HG03135 (cell line): ENCODE data around the gene SLC13A5.
A peak's percentile ranks its signal among the peaks of the same experiment; 100 is the strongest.

Source experiments
- ATAC-seq: cut with Tn5 transposase; IDR thresholded peaks from one replicate; pipeline ENCODE4 v1.9.1; 2021; ENCODE audit warnings: mild to moderate bottlenecking, moderate library complexity; ENCODE audit not compliant: unreplicated experiment

The SLC13A5 gene

GRCh38 chr17:6639586-6640535 lies 73.3 kb downstream of the SLC13A5 start:
- ATAC-seq: peak; percentile 9

DNA sequence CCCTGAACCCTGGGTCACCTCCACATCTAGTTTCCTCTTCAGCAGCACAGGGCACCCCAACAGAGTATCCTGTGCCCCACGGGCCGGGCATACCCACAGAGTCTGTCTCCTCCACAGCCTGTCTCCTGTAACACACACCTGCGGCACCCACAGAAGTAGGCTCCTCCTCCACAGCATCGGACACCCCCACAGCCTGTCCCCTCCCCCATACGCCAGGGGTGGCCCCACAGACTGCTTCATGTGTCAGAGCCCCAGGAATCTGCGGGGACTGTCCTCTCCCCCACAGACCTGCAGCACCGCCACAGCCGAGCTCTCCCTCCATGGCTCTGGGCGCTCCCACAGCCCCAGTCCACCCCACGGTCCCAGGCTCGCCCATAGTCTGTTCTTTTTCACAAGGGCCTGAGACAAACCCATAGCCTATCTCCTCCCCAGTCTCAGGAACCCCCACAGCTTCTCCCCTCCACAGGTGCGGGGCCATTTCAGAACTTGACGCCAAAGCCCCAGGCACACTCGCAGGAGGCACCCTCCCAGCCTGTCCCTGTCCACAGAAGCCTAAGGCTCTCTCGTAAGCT lies 74.1 kb downstream of the SLC13A5 start:
- ATAC-seq: no peak

- ATAC-seq: no peak
Measured at GRCh38 chr17:6638046-6638908, 74.9 kb downstream of the SLC13A5 start.

DNA sequence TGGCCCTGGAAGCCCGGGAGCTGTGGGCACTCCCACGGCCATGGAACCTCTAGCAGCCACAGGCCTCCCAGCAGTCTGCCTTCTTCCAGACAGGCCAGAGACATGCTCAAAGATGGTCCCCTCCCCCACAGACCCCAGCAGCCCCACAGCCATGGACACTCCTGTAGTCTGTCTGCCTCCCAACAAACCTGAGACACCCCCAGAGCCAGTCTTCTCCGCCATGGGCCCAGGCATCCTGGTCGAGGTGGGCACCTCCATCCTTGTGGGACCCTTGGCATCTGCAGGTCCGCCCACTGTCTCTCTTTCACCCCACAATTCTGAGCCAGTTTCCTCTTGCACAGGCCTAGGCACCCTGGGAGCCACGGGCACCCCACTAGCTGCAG lies 75.7 kb downstream of the SLC13A5 start:
- no peak for ATAC-seq

DNA sequence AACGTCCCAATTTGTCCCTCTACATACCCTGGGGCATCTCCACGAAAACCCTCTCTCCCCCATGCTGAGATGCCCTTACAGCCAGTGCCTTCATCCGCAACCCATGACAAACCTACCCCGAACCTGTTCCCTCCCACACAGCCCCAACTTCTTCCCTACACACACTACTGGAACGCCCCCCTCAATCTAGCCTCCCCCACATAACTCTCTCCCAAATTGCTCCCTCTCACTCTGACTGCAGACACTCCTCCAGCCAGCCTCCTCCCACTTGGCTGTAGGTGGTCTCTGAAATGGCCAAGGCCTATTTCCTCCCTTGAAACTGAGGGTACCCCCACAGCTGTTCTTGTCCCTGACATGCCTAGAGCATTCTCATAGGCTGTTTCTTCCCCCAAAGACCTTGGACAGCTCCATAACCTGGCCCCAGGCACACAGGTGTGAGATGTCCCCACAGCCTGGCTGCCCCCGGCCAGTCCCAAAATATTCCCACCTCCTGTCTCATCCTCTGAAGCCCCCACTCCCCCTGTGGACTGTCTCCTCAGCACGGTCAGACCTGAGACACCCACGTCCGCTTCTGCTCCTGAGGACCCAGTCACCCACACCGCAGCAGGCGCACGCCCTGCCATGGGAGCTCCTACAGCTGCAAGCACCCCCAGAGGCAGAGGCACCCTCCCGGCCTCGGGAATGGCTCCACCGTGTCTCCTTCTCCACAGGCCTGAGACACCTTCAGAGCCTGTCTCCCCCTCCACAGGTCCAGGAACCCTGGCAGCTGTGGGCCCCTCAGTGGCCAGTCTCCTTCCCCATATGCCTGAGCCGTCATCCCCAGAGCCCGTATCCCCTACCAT lies 76.3 kb downstream of the SLC13A5 start:
- ATAC-seq: no peak

DNA sequence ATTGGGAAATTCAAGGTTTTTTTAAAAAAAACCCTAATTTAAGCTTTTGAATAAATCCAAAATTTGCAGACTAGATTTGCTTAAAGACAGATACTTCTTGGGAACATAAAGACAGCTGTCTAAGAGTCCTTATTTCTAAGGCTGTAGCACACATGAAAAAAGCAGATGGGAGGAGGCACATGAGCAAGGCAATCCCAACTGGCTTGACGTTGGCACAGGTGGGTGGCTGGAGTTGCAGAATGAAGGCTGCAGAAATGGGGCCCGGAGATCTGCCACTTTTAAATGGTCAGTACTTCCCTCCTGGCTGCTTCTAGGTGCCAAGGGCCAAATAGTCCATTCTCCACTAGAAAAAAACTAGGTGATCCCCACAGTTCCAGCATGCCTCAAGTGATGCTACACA lies 77.1 kb downstream of the SLC13A5 start:
- no peak for ATAC-seq
